NCI-H510A (cell line): ENCODE data around the gene MED23.

Source experiments
- DNase-seq: peaks from one replicate; lab custom pipeline; 2025; lab: John Stamatoyannopoulos, UW

MED23 gene

DNA sequence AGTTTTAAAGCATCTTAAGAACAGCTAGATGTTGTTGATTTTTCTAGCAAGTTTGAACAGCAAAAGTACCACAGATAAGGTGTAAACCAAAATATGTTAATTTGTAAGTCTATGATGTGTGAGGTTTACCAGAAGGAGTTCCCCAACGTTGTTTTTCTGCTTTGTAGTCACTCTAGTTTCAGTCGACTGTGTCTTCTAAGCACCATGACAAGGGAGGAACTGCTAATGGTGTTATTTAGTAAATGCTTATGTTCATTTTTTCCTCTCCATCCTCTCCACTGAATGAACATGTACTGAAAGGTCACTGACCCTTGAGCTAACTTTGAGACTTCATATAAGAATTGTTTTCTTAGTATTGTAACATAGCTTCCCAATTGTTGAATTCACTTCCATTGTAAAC lies 12.1 kb upstream of the MED23 start:
- DNase-seq = no peak

DNA sequence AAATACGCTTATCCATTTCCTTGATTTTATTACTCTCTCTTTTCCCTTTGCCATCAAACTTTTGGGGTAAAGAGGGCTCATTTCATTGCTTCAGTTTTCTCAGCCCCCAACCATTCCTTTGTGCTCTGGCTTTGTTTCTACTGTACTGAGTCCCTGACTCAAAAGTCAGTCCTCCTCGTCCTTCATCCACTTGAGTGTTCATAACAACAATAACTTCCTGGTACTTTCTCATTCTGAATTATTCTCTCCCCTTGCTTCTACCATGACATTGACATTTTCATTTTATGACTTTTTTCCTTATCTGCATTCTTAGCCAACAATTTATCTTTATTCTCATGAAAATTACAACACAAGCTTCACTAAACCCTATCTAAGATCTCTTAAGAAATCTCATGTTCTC lies 10.0 kb upstream of the MED23 start:
- DNase-seq = no peak

DNA sequence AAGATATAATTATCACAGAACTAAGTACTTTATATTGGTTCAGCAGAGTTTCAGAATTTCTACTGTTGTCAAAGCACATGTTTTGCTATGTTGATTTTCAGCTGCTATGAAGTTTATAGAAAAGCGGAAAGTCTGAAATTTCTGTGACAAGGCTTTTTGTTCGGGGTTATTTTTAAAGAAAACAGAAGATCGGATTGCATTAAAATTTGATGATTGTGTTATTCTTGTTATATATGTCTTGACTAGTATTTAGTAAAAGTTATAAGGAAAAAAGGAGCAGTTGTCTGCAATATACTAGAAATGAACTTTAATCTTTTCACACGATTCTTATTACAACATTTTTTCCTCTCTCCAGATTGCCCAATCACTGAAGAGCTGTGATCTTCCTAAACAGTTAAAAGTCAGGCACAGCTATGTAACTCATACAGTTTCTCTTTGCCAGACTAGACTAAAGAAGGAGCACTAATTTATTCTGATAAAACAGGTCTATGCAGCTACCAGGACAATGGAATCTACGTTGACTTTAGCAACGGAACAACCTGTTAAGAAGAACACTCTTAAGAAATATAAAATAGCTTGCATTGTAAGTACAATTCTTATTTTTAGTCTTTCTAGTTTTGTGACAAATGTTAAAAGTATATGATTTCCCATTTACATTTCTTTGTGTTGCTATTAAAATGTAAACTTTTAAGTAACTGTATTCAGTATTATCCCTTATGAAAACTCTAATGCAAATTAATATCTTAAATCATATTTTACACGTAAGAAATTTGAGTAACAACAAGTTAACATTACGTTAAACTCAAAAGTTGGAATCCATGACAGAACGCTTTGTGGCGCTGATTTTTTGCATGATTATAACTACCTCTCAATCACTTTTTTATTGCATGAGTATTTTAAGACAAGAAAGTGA lies 9.1 kb upstream of the MED23 start, which contains the start of gene ENPP3:
Gene ENPP3, plus strand, starts transcription at position 423 of the 913 bp plus-strand sequence. Its CDS starts 83 bp downstream, at position 506.
- DNase-seq = no peak

GRCh38 chr6:131635384-131636340 lies 7.6 kb upstream of the MED23 start:
- DNase-seq = no peak

- no peak for DNase-seq
Measured at GRCh38 chr6:131631625-131632289, 3.7 kb upstream of the MED23 start.

GRCh38 chr6:131629651-131630050 lies 1.6 kb upstream of the MED23 start:
- DNase-seq = no peak

DNA sequence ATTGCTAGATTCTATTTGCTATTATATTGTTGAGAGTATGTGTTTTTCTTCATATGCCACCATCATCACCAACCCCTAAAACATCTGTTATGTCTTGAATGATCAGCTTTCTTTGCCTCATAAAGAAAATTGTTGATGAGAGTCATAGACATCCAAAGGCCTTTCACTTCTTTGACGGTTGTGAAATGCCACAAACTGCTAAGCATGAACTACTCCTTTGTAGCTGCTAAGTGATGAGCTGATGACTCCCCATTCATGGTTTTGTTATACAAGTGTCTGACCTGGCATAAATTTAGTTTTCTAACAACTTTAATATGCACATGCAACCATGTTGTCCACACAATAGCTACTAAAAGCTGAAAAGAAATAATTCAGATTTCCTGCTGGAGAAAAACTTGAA lies 684 bp upstream of the MED23 start:
- no peak for DNase-seq

GRCh38 chr6:131615275-131615674 lies 12.8 kb downstream of the MED23 start:
- DNase-seq = no peak

GRCh38 chr6:131613296-131613925 lies 14.6 kb downstream of the MED23 start:
- no peak for DNase-seq

DNA sequence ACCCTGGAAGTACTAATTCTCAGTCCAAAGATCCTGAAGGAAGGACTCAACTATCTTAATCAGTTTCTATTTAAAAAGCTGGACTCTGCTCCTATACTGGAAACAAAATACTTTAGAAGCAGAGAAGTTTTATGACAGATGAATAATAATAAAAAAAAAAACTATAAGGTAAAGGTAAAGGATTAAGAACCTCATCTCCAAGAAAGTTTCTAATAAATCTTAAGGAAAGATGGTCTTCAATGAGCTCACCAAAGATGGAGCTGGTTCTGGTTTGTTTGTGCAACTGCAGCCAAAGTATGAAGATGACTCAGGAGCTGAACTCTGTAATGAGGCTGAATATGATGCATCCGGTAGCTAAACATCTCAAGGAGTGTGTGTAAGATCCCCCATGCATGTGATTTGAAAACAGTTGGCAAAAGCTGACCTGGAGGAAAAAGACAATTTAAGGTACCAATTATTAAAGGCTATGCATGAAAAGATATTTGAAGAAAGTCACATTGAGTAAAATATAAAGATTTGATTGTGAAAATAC lies 25.2 kb downstream of the MED23 start:
- DNase-seq = no peak

GRCh38 chr6:131600716-131601115 lies 27.3 kb downstream of the MED23 start:
- no peak for DNase-seq

DNA sequence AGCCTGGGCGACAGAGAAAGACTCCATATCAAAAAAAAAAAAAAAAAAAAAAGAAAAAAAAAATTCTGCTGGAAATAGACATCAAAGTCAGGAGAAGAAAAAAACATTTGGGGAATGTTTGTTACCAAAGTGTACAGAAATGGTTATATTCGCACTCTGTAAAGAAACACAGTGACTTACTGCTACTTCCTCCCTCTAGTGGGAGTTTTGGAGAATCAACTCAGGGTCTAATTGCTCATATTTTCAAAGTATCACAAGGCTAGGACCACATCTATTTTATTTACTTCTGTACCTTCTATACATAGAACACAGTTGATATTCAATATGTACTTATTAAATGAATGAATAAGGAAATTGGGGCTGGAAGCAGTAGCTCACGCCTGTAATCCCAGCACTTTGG lies 30.6 kb downstream of the MED23 start:
- no peak for DNase-seq

DNA sequence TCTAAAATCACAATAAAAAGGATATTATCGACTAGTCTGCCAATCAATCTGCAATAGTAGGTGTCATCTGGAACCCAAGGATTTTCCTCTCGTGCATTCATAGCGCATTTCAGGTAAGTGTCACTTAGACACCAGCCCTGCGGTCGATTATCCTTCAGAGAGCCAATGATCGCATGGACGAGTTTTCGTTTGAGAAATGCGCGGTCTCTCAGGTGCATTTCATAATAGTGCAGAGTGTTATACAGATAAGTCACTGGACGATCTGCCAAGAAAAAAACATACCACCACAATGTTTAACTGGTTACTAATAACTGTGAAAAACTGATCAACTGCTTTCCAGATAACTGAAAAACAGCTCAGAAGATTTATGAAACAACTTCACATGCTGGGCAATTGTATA lies 34.0 kb downstream of the MED23 start:
- no peak for DNase-seq

GRCh38 chr6:131592935-131593334 lies 35.1 kb downstream of the MED23 start:
- DNase-seq = no peak

DNA sequence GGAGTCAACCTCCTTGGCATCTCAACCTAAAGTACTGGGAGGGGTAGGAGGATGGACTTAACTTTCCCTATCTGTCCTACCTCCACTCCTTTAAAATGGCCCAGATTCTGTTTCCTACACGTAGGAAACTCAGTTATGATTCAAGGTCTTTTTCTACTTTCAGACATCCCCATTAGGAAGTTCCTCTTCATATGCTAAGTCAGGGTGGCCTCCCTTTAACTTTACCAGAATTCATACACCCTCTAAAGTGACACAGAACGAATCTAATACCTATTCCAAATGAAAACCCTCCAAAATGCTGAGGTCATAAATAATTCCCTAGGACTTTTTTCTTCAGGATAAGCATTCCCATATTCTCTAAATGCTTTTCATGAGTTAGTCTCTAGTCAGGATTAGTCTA lies 39.4 kb downstream of the MED23 start:
- DNase-seq = no peak

- DNase-seq = no peak
Measured at GRCh38 chr6:131587909-131588308, 40.1 kb downstream of the MED23 start.

- DNase-seq = no peak
Measured at GRCh38 chr6:131586543-131586942, 41.5 kb downstream of the MED23 start.

DNA sequence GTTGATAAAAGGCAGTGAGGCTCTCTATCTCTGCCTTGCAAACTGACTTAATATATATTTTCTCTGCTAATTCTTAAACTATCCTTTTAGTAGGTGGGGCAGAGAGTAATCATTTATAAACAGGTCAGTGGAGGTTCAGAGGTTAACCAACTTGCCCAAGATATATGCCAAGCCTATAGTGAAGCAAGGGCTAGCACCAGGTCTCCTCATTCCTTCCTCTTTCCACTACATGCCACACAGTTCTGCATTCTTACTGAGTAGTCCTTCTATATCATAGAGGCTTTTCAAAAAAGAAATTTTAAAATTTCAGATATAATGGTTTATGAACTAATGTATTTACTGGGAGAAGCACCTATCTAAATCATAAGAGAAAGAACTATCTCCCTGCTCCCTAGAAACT lies 46.5 kb downstream of the MED23 start:
- no peak for DNase-seq

GRCh38 chr6:131575834-131576478 lies 52.1 kb downstream of the MED23 start:
- DNase-seq = no peak

GRCh38 chr6:131574686-131575085 lies 53.4 kb downstream of the MED23 start:
- no peak for DNase-seq

- no peak for DNase-seq
Measured at GRCh38 chr6:131574133-131574532, 53.9 kb downstream of the MED23 start.
